Measurements from ENCODE around the gene RAPGEF2.
"Not testable (repeated sequence)": the region's sequence is repeated elsewhere in the genome, so short reads cannot be mapped to it uniquely, and the experiment has no call there.

Gene RAPGEF2

DNA sequence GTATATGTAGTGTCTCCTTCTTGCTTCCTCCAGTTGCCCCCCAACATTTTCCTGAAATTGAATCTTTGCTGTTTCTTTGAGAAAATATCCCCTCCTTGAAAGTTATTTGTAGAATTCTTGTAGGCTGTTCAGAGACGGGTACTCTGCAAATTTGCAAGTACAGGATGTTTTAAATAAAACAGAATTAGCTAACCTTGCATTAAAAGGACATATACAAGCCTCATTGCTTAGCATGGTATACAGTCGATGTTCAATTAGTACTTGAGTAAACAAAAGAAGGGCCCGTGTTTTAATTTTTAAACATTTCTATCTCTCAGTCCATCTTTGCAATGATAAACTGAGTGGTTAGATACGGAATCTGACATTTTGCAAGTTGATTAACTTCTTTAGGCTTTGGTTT, 50.8 kb downstream of the RAPGEF2 start:
- TF ChIP-seq, protein P1, sequence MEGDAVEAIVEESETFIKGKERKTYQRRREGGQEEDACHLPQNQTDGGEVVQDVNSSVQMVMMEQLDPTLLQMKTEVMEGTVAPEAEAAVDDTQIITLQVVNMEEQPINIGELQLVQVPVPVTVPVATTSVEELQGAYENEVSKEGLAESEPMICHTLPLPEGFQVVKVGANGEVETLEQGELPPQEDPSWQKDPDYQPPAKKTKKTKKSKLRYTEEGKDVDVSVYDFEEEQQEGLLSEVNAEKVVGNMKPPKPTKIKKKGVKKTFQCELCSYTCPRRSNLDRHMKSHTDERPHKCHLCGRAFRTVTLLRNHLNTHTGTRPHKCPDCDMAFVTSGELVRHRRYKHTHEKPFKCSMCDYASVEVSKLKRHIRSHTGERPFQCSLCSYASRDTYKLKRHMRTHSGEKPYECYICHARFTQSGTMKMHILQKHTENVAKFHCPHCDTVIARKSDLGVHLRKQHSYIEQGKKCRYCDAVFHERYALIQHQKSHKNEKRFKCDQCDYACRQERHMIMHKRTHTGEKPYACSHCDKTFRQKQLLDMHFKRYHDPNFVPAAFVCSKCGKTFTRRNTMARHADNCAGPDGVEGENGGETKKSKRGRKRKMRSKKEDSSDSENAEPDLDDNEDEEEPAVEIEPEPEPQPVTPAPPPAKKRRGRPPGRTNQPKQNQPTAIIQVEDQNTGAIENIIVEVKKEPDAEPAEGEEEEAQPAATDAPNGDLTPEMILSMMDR (IDR thresholded peaks at IDR 0.05; ENCODE audit: insufficient read depth, missing control alignments): no peak
- DNase-seq (ENCODE audit: insufficient read length, low spot score) (no peak), FAIRE-seq (no peak)

DNA sequence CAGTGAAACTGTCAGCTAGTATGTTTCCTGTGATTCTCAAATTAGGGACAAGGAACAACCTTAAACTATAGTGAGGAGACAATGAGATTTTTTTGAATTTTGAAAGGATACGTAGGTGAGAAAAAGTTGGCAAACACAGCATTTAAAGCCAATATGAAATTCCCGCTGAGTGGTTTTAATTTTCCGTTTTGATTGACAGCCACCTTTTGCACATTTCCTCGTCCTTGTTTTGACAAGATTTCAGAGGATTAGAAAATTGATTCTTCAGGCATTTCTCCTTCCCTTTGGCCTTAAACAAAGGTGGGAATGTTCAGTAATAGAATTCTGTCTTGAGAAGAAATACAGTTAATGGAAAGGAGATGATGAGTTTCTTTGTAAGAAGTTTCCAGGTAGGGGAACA, 52.2 kb downstream of the RAPGEF2 start:
- DNase-seq (ENCODE audit: insufficient read length, low spot score) (no peak), FAIRE-seq (no peak)
- TF ChIP-seq, protein P1 (IDR thresholded peaks at IDR 0.05; ENCODE audit: insufficient read depth, missing control alignments): no peak

DNA sequence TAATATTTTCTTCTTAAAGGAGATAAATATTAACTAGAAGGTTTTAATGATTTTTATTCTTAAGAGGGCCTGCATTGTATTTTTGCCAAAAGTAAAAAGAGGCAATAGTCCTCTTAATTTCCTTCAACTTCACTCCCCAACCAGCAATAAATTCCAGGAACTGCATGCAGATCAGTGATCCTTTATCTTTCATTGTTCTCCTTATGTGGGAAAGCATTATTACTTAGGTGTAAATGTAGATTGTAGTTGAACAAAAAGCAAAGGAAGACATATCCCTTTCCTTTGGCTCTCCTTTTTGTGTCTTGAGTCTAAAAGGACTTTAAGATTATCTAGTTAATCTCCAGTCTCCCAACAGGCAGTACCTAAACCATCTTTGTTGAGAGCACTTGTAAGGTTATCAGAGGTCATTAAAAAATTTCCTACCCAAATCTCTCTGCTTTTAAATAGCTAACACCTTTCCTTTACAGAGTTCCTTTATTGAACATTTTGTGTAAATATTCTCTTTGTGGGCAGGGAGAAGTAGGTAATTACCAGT, 55.3 kb downstream of the RAPGEF2 start:
- DNase-seq (ENCODE audit: insufficient read length, low spot score) (no peak), FAIRE-seq (peak; percentile 35)
- TF ChIP-seq, protein P1 (IDR thresholded peaks at IDR 0.05; ENCODE audit: insufficient read depth, missing control alignments): no peak

DNA sequence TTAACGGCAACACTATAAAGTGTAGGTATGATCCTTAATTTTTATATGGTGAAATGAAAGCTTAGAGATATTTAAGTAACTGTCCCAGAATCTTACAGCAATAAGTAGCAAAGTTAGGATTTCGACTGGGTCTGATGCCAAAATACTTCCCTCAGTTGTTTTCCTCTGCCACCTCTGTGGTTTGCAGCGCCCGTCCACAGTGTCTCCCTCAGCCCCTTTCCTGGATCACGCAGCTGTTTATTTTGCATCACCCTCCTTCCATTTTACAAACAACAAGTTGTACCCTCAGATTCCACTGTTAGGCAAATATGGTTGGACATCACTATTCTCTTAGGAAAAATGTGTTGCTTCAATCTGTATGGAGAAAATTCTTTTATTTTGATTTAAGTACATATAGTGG, 56.1 kb downstream of the RAPGEF2 start:
- DNase-seq (ENCODE audit: insufficient read length, low spot score) (no peak), FAIRE-seq (no peak)
- TF ChIP-seq, protein P1 (IDR thresholded peaks at IDR 0.05; ENCODE audit: insufficient read depth, missing control alignments): no peak

DNA sequence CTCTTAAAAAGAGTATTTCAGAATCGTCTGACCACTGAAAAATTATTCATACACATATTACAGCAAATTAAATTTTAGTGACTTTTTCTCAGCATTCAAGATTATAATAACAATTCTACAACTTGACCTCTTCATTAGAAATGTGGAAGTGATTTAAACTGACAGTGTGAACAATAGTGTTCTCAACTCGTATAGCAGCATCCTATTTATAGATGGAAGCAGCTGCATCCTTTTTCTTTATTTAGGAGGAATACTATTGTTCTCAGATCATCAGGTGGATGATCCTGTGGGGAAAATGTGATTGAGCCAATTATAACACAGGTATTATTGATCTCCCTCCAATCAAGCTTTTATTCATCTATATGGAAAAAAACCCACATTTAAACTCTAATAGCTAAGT, 56.7 kb downstream of the RAPGEF2 start:
- DNase-seq (ENCODE audit: insufficient read length, low spot score) (no peak), FAIRE-seq (no peak)
- TF ChIP-seq, protein P1 (IDR thresholded peaks at IDR 0.05; ENCODE audit: insufficient read depth, missing control alignments): no peak

DNA sequence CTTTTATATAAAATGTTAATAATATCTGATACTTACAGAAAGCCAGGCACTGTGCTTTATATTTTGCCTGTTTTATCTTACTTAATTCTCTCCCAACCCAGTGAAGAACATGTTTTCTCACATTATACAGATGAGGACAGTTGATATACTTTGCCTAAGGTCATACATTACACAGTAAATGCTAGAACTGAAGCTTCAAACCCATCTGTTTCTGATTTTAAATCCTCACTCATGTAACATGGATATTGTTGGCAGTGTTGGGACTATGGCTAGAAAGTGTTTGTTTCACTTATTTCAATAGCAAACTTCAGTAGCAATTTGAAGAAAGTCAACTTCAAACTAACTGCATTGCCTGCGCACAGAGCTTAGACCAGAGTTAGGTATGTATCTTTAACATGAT, 57.4 kb downstream of the RAPGEF2 start:
- FAIRE-seq (no peak), DNase-seq (ENCODE audit: insufficient read length, low spot score) (no peak)
- TF ChIP-seq, protein P1 (IDR thresholded peaks at IDR 0.05; ENCODE audit: insufficient read depth, missing control alignments): no peak

DNA sequence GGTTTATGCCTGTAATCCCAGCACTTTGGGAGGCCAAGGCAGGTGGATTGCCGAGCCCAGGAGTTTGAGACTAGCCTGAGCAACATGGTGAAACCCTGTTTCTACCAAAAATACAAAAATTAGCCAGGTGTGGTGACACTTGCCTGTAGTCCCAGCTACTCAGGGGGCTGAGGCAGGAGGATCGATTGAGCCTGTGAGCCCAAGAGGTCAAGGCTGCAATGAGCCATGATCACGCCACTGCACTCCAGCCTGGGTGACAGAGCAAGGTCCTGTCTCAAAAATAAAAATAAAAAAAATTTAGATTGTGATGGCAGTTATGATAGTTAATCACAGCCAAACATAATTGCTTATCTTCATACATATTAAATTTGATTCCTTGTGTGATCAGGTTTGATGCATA, 58.6 kb downstream of the RAPGEF2 start:
- FAIRE-seq; DNase-seq (ENCODE audit: insufficient read length, low spot score): not testable (repeated sequence)

DNA sequence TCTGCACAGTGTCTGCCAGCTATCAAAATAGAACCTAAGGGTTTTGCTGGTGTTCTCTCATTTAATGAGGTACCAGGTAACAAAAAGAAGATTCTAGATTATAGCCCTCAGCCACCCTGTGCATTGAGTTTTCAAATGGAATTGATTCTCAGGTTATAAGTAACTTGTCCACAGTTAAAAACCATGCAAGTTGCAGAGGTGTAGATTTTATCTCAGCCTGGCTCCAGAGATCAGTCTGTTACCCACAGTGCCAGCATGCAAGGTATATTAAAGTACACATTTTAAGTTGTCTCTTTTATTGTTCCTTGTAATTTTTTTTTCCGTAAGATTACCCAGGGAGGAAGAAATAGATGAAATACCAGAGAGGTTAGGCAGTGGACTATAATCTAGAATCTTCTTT, 59.7 kb downstream of the RAPGEF2 start:
- TF ChIP-seq, protein P1 (IDR thresholded peaks at IDR 0.05; ENCODE audit: insufficient read depth, missing control alignments): no peak
- DNase-seq (ENCODE audit: insufficient read length, low spot score) (no peak), FAIRE-seq (peak; percentile 6)

All from D721Med (cell line).